Loucy (cell line): ENCODE data around the gene PPP4R2.

Source experiments
- CTCF ChIP-seq: fragments of 200-600 bp; sonication (generic); conservative IDR thresholded peaks from 2 replicates; pipeline ENCODE4 v1.5.1; 2014; ENCODE audit warnings: mild to moderate bottlenecking, antibody characterized with exemption, low read length
- EZH2phosphoT487 ChIP-seq: fragments of 200-600 bp; IDR thresholded peaks from 2 replicates; pipeline ENCODE4 v1.6.1; 2018; ENCODE audit warnings: antibody characterized with exemption, mild to moderate bottlenecking, moderate library complexity, borderline replicate concordance

GRCh38 chr3:72950801-72951200 lies 45.8 kb upstream of the PPP4R2 start:
- no peak for TF ChIP-seq CTCF
- TF ChIP-seq EZH2phosphoT487 = no peak
